NCI-H146 (cell line): ENCODE measurements around the gene FEM1B.

Source experiments
- DNase-seq: peaks from one replicate; lab custom pipeline; 2025; lab: John Stamatoyannopoulos, UW

The FEM1B gene

DNA sequence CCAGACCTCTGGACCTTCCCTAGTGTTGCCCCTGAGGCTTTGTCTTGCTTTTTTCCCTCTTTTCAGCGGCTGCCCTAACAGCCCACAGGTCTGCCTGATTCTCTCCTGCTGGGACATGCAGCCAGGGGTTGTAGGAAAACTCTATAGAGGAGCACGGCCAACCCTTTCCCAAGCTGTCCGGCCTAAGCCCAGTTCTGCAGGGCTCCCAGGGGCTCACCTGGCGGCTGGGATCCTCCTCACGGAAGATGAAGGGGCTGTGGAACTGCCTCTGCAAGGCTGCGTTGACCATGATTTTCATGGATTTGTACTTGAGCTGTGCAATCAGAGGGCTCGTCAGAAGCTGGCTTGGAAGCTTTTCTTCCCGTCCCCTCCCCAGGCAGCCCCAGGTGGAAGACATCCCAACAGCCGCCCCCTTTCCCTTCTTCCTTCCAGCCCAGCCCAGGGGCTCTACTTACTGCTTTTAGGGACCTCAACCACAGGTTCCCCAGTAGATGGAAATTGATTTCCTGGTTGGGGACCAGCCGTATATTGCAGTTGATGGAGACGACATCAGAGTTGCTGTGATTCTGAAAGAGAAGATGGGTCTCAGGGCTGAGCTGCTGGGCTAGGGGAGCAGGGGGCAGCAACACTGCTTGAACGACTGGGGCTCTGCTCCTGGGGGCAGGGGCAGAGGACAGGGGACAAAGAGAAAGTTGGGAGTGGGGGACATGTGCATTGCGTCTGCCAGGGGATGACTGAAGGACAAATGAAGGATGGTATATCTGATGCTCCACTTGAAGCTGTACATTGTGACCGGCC is 29.8 kb downstream of the FEM1B start:
- no peak for DNase-seq

- no peak for DNase-seq
Observed at GRCh38 chr15:68309024-68309423, 31.5 kb downstream of the FEM1B start.

GRCh38 chr15:68310178-68310803 is 32.7 kb downstream of the FEM1B start:
- no peak for DNase-seq

DNA sequence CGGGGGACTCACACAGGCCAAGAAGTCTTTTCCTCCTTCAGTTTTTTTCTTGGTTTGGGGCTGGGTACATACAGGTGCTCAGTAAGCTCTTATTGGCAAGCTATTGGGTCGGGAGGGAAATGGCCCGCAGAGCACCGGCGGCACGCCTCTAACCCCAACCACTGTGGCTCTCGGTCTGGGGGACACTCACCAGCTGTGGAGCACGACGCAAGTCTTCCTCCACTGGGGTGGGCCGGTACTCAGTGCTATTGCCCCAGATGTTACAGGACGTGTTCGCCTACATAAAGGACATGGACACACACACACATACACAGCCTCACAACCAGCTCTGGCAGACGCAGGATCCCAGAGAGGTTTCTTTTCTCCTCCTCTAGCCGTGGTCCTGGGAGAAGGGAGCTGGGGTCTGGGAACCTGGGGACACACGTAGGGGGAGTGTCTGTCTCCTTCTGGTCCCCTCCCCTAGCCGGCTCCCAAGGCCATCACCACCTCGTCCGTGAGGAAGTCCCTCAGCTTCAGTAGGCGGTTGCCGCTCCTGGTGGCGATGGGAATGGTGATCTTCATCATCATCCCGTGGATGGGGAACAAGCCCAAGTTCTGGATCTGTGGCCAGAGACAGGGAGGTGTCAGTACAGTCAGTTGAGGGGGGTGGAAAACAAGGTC is 33.4 kb downstream of the FEM1B start:
- DNase-seq = no peak

GRCh38 chr15:68311464-68311835 is 33.9 kb downstream of the FEM1B start:
- DNase-seq = no peak

DNA sequence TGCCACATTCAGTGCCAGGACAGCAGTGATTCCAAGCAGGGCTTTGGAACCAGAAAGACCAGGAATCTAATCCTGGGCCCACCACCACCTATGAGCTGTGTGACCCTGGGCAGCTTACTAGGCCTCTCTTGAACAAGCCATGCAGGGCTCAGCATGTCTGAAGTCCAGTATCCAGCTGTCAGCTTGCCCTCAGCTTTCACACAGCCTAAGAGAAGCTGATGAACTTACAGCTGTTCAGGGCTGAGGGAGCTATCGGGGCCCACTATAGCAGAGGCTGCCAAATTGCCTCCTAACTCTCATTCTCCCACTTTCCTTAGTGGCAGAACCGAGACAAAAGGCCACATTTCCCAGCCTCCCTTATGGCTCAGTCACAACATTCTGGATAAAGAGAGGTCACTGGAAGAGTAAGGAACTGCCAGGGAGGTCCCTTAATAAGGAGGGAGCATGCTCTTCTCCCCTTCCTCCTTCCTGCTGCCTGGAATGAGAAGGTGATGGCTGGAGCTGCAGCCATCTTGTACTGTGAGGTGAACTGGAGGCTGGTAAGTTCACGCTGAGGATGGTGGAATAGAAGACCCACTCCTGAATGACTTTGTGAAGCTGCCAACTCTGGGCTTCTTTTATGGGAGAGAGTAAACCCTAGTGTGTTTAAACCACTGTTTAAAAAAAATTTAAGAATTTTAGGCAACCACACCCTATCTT is 34.5 kb downstream of the FEM1B start:
- no peak for DNase-seq

GRCh38 chr15:68312701-68313204 is 35.2 kb downstream of the FEM1B start:
- no peak for DNase-seq

DNA sequence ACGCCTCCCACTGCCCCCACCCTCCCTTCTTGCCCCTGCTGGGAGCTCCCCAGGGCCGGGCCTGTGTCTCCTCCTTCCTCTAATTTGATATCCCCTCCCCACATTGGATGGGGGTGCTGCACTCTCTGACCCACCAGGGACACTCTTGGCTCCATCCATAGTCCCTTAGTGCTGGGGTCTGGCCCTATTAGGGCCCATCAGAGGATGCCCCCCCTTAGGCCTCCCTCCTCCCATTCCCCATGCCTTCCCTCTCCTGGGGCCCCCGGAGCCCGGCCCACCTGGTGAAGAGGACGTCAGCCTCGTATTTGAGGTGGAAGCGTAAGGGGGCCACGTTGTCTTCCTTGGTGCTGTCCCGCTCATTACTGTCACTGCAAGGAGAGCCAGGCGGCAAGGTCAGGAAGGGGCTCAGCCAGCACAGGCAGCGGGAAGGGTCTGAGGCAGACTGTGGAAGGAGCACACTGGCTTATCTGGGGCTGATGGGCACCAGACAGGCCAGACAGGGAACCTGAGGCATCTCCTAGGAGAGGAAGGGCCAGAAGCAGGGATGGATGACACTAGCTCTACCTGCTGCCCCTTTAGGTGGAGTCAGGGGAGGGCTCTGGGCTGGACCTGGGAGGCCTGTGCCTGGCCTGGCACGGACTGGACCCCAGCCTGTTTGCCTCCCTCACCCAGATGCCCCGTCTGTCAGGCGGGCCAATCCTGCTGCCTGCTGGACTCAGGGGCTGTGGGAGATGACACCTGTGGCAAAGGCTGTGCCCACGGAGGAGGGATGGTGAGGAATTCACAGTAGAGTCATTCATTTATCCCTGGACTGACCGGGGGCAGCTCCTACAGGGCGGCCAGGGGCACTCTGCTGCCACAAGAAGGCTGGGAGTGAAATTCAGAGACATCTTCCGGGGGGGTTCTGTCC is 36.2 kb downstream of the FEM1B start:
- DNase-seq = no peak

GRCh38 chr15:68314563-68314962 is 37.0 kb downstream of the FEM1B start:
- no peak for DNase-seq

GRCh38 chr15:68315035-68315434 is 37.5 kb downstream of the FEM1B start:
- no peak for DNase-seq

DNA sequence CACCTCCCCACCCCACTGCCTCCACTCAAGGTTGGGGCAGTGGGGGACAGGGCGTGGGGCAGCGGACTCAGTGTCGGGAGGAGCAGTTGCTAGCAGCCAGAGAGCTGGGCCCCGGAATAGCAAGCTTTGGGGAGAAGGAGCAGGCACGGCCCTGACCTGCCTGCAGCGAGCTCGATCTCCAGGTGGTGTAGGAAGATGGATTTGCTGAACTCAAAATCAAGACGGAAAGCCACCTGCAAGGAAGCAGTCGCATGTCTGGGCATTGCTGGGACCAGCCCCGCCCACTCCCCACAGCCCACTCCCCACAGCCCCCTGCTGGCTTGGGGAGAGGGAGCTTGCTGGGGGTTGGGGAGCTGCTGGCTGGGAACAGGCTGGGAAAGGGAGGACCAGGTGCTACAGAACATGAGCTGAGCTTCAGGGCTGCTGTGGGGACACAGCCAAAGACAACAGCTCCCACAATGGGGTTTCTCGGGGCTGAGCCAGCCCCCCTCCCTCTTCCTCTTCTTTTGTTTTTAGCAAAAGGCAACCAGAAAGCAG is 38.0 kb downstream of the FEM1B start:
- peak; percentile 33 for DNase-seq

DNA sequence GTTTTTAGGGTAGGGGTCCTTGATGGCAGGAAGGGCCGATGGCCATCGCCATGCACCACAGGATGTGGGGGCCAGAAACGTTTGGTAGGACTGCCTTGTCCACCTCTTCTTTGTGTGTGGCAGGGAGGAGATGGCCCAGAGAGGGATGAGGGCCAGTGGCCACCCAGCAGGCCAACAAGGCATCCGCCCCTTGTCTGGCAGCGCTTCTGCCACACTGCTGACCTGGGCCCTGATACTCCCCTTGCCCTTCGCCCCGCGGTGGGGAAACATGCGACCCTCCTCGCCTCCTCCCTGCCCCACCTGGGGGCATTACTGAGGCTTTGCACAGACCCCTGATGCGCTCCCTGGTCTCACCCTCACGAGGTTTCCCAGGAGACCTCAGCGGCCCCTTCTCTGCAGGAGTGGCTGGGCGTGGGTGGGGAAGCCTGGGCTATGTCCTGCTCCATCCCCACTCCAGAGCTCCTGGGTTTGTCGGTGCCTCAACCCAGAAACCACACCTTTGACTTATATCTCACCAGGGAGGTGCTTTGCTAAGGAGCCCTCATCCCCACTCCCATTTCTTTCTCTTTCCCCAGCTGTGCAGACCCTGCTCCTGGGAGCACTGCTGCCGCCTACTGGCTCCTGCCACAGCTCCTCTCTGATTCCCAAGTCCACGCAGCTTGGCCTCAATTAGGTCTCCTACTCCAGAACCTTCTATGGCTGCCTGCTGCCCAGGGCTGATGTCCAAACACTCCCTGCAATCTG is 38.7 kb downstream of the FEM1B start:
- DNase-seq = no peak

DNA sequence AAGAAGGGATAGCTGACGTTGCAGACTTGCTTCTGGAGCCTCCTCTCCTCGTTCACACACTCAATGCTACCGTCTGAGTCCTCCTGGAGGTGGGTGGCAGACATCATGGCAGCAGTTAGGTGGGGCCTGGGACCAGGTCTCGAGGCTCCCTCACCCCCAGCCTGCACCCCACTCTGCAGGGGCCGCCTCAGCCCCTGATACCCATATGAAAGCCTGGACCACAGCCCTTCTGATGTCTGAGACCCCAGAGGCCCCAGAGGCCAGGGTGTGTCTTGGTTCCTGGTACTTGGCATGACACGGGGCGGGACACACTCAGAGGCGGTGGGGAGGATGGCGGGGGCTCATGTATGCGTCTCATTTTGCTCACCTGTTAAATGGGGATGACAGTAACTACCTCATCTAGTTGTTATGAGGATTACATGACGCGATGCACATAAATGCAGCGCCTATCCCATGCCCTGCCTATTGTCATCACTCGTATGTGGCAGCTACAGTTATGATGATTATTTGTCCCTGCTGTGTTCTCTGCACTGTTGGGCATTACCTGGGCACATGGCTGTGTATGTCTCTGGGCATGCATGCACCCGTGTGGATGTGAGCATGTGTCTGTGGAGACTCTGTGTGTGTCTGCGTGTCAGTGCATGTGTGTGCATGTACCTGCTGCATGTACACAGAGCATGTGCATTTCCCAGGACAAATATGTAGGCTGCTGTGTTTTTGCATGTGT is 39.9 kb downstream of the FEM1B start:
- no peak for DNase-seq

GRCh38 chr15:68318008-68318835 is 40.7 kb downstream of the FEM1B start:
- DNase-seq = no peak

GRCh38 chr15:68318931-68319909 is 41.7 kb downstream of the FEM1B start:
- no peak for DNase-seq

DNA sequence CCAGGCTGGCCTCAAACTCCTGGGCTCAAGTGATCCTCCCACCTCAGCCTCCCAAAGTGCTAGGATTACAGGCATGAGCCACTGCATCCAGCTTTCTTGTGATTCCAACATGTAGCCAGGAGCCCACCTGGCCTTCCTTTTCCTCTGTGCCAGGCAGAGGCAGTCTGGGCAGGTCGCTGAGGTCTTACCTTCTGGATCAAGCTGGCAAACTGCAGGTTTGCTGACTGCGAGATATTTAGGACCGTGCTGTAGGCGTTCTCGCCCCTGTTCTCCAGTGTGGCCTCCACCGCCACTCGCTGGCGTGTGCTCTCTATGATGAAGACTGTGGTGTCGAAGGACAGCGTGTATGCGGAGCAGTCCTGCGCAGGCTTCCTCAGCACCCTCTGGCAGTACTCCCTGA is 42.5 kb downstream of the FEM1B start:
- no peak for DNase-seq

- no peak for DNase-seq
Observed at GRCh38 chr15:68321229-68321628, 43.7 kb downstream of the FEM1B start.

GRCh38 chr15:68322796-68323195 is 45.3 kb downstream of the FEM1B start:
- no peak for DNase-seq
